Measurements from ENCODE around the gene DMRTB1. TPM values are rescaled to one million over a fixed set of nuclear protein-coding genes. Genes with fewer than 3 reads are reported as not detected.

The DMRTB1 gene
- total and polyA plus RNA-seq, 9 of the 15 experiments (the other 6 are each of a cell fraction or from before 2014, with no cell fraction given) = 0.06 to 0.35 (median 0.13) TPM; not detected in 3

- TF ChIP-seq KDM2B (CRISPR knock-in tag; IDR thresholded peaks at IDR 0.05) (no peak), HDAC1 (IDR thresholded peaks at IDR 0.05) (no peak), TAF9B (IDR thresholded peaks at IDR 0.05; ENCODE audit: partially characterized antibody) (no peak), TEAD1 (CRISPR knock-in tag; IDR thresholded peaks at IDR 0.05) (no peak), RNF219 (CRISPR knock-in tag; IDR thresholded peaks at IDR 0.05) (no peak), ZNF551 (CRISPR knock-in tag; IDR thresholded peaks at IDR 0.05) (no peak), ZNF146 (CRISPR knock-in tag; IDR thresholded peaks at IDR 0.05; ENCODE audit: unreplicated experiment) (no peak), ZNF398 (CRISPR knock-in tag; IDR thresholded peaks at IDR 0.05) (no peak)
Measured at GRCh38 chr1:53476579-53476978, 17.4 kb downstream of the DMRTB1 start (continued).

Data from K562 (cell line).